Measurements from ENCODE around the gene MUC2.

MUC2 gene

GRCh38 chr11:1121813-1122663 lies 47.4 kb downstream of the MUC2 start:
- Histone ChIP-seq H3K9ac (ENCODE audit: insufficient read length) (no peak overlapping the region), H3K36me3 (ENCODE audit: insufficient read depth, low read length) (no peaks in the 10 kb centered on the region), H3K9me3 (ENCODE audit: low read depth, low read length) (no peaks in the 10 kb centered on the region), H3K27ac (no peak overlapping the region), H3K4me3 (no peak overlapping the region)
- TF ChIP-seq POLR2AphosphoS5 (IDR thresholded peaks at IDR 0.05; ENCODE audit: borderline replicate concordance, low read depth, low read length), result no peak
- no peak for TF ChIP-seq EZH2 (IDR thresholded peaks at IDR 0.05)
- no peak for TF ChIP-seq FOXP2 (optimal IDR thresholded peaks at IDR 0.05; ENCODE audit: control extremely low read depth, extremely low read length, insufficient read depth)
- DNase-seq (ENCODE audit: low read depth, low spot score), result no peak

GRCh38 chr11:1122664-1123002 lies 48.0 kb downstream of the MUC2 start:
- no peaks in the 10 kb centered on the region for H3K9me3 ChIP-seq (ENCODE audit: low read depth, low read length)
- no peak overlapping the region for H3K4me3 ChIP-seq
- H3K36me3 ChIP-seq (ENCODE audit: insufficient read depth, low read length), result no peaks in the 10 kb centered on the region
- TF ChIP-seq FOXP2 (optimal IDR thresholded peaks at IDR 0.05; ENCODE audit: control extremely low read depth, extremely low read length, insufficient read depth) (no peak), POLR2AphosphoS5 (IDR thresholded peaks at IDR 0.05; ENCODE audit: borderline replicate concordance, low read depth, low read length) (no peak), EZH2 (IDR thresholded peaks at IDR 0.05) (no peak)
- H3K27ac ChIP-seq, result no peak overlapping the region
- no peak overlapping the region for H3K9ac ChIP-seq (ENCODE audit: insufficient read length)
- no peak for DNase-seq (ENCODE audit: low read depth, low spot score)

- DNase-seq (ENCODE audit: low read depth, low spot score), result no peak
- Histone ChIP-seq H3K27ac (no peak overlapping the region), H3K9me3 (ENCODE audit: low read depth, low read length) (no peaks in the 10 kb centered on the region), H3K9ac (ENCODE audit: insufficient read length) (no peak overlapping the region), H3K36me3 (ENCODE audit: insufficient read depth, low read length) (no peaks in the 10 kb centered on the region), H3K4me3 (no peak overlapping the region)
- TF ChIP-seq POLR2AphosphoS5 (IDR thresholded peaks at IDR 0.05; ENCODE audit: borderline replicate concordance, low read depth, low read length) (no peak), EZH2 (IDR thresholded peaks at IDR 0.05) (no peak), FOXP2 (optimal IDR thresholded peaks at IDR 0.05; ENCODE audit: control extremely low read depth, extremely low read length, insufficient read depth) (no peak)
Observed at GRCh38 chr11:1123970-1124369, 49.3 kb downstream of the MUC2 start.

All from SK-N-MC (cell line).